Measurements from ENCODE around the gene CPOX.

DNA sequence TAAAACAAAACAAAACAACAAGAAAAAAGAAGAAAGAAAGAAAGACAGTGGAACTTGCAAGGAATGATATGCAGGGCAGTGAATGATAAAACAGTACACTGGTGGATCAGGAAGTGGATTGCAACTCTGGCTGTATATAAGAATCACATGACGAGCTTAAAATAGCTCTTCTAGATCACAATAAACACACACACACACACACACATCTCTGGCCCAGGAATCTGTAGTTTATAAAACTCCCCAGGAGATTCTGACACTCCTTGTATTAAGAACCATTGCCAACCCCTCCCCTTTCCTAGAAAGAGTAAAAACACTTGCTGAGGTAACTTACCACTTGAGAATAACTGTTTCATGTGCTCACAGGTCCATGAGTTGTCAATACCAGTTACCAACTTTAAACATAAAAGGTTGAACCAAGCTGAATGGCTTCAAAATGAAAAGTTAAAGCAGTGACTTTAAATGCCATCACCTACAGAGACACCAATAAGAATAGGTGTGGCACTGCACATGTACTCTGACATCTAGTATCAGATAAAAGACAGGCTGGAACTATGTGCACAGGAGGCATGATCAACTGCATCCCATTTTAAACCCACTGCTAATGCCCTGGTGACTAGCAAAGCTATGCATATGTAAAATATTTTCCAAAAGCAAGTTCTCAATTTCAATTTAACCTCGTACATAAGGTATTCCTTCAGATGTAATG, 3.9 kb downstream of the CPOX start:
- no peak for TF ChIP-seq ZNF292 (tag by site-specific recombination; IDR thresholded peaks at IDR 0.05; ENCODE audit: borderline replicate concordance, low read depth)
- no peak for TF ChIP-seq CTCF (tag by site-specific recombination; IDR thresholded peaks at IDR 0.05)

All from HEK293 (cell line).